HG02678 (cell line): ENCODE data around the gene ASS1.

ENCODE experiments used
- ATAC-seq: cut with Tn5 transposase; IDR thresholded peaks from one replicate; pipeline ENCODE4 v1.9.1; 2021; ENCODE audit warnings: mild to moderate bottlenecking, moderate library complexity; ENCODE audit not compliant: unreplicated experiment

Gene ASS1

DNA sequence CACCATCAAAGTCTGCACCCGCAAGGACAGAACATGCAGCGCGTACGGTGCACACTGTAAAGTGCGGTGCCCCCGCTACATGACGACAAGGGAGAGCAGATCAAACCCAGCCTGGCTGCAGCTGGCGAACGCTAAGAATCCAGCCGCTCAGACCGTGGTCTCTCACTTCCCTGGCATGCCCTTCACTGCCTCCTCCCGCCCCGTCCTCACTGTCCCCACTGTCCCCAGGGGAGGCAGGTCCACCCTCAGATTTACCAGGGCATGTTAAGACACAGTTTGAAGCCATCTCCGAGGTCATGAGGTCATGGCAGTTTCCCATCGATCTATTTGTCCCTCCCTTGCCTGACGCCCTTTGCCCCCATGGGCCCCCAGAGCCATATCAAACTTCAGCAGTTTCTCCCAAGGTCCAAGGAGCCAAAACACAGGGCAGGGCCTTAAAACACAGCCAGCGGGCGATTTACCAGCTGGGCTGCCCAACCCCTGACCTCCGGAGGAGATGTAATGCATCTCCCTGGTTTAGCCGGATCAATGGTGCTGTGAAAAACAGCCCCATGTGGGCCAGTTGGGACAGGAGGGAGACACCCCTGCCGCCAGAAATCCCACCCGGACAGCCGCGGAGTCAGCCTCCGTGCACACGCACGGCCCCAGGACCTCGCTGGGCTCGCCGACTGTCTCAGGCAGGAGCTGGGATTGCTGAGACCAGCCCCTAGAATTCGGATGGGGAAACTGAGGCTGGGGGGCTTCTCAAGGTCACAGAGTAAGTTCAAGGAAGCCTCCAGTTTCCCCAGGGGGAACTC is 82.3 kb downstream of the ASS1 start:
- no peak for ATAC-seq

DNA sequence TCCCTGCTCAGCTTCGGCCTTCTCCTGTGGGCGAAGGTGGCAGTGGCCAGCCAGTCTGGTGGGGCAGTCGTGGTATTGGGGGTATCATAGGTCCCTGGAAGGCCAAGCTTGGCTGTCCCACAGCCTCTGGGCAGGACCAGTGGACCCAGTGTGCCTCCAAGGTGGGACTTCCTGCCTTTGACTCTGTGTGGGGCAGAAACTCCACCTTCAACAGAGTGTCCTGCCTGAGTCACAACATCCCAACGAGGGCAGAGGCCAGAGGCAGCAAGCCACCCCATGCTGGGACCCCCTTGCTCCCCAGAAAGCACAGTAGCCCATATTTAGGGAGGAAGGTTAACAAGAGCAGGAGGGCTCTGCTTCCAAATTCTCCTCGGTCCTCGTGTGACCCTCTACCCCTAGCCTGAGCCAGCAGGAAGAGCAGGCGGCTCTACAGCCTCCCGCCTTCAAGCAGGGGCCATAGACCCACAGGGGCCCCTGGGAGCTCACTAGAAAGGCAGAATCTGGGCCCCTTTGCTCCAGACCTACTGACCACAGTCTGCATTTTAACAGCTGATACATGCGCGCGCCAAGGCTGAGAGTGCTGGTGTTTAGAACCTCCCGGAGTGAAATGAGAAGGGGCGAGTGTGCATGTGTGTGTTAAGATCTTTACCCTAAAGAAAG is 83.0 kb downstream of the ASS1 start:
- ATAC-seq: no peak

DNA sequence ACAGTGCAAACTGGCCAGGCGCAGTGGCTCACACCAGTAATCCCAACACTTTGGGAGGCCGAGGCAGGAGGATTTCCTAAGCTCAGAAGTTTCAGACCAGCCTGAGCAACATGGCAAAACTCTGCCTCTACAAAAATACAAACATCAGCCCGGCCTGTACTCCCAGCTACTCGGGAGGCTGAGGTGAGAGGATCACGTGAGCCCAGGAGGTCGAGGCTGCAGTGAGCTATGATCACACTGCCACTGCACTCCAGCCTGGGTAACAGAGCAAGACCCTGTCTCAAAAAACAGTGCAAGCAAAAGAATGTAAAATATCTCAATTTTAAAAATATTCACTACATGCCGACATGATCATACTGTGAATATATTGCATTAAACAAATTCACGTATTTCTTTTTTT is 83.9 kb downstream of the ASS1 start:
- no peak for ATAC-seq

- no peak for ATAC-seq
Observed at GRCh38 chr9:130530938-130531337, 86.2 kb downstream of the ASS1 start.

DNA sequence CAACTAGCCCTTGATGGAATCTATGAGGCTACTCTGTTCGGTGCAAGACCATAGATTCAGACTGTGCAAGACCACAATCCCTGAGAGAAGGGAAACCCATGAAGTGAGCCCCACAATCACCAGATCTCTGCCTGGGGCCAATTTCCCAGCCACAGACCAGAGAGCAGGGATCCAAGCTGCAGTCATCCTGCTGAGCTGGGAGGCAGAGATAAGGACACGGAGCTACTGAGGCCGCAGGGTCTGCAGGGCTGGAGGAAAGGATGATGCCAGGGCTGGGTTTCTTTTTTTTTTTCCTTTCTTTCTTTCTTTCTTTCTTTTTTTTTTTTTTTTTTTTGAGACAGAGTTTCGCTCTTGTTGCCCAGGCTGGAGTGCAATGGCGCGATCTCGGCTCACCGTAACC is 86.9 kb downstream of the ASS1 start:
- ATAC-seq: no peak

GRCh38 chr9:130532426-130533080 is 87.8 kb downstream of the ASS1 start:
- ATAC-seq: no peak

DNA sequence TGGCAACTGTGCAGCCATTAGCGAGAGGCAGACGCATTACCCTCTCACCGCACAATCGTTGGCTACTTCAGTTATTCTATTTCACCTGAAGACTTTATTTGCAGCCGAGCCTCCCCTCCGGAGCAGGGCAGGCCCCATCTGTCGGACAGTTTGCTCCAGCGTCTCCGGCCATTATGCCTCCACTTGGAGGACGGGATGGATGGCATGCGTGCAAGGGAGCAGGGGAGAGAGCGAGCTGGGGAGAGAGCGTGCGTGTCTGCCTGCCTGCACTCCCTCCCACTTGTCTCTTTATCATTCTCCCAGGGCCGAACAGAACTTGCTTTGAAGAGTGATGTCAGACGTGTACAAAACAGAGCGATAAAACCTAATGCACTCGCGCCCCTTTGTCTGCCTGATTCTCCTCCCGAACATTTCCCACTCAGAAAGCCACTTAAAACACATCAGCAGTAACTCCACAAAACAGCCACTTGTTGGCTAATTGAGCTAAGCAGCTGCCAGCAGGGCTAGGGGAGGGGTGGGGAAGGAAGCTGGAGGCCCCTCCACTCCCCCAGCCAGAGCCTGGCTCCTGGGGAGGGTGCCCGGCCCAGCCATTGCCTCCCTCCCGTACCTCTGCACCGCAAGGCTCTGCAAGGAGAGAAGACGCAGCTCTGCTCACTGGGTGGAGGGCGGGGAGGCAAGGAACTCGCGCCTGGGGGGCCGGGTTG is 91.2 kb downstream of the ASS1 start:
- no peak for ATAC-seq

- no peak for ATAC-seq
Observed at GRCh38 chr9:130536701-130537107, 91.9 kb downstream of the ASS1 start.

- no peak for ATAC-seq
Observed at GRCh38 chr9:130537346-130538050, 92.7 kb downstream of the ASS1 start.

GRCh38 chr9:130539420-130540223 is 94.9 kb downstream of the ASS1 start:
- ATAC-seq: no peak

GRCh38 chr9:130541533-130541932 is 96.8 kb downstream of the ASS1 start:
- no peak for ATAC-seq

- no peak for ATAC-seq
Observed at GRCh38 chr9:130542038-130542437, 97.3 kb downstream of the ASS1 start.

- ATAC-seq: no peak
Observed at GRCh38 chr9:130542457-130543228, 97.9 kb downstream of the ASS1 start.

GRCh38 chr9:130543368-130543767 is 98.6 kb downstream of the ASS1 start:
- ATAC-seq: no peak

GRCh38 chr9:130543859-130544258 is 99.1 kb downstream of the ASS1 start:
- ATAC-seq: no peak

- no peak for ATAC-seq
Observed at GRCh38 chr9:130544364-130544763, 99.6 kb downstream of the ASS1 start.

GRCh38 chr9:130548103-130548502 is 103.3 kb downstream of the ASS1 start:
- ATAC-seq: no peak

DNA sequence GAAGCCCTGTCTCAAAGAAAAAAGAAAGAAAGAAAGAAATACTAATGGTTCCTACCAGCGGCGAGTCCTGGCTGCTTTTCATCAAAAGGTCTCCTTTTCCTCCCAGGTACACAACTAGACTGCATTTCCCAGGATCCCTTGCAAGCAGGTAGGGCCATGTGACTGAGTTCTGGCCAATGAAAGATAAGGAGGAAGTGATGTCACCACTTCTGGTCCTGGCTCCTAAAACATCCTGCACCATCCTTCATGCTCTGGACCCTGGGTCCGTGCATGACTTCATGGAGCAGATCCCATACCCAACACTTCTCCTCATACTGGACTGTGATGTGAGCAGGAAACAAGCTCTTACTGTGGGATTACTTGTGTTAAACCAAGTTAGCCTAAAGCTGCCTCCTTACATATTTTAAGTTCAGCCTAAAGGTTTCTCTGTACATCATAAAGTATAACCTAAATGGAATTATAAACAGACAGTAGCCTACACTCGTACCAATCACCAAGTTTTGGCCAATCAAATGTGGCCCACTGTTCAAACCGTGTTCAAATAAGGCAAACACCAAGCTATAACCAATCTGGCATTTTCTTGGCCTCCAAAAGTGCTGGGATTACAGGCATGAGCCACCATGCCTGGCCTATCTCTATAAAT is 104.5 kb downstream of the ASS1 start:
- no peak for ATAC-seq
